ENCODE results near the gene MYOM3.

DNA sequence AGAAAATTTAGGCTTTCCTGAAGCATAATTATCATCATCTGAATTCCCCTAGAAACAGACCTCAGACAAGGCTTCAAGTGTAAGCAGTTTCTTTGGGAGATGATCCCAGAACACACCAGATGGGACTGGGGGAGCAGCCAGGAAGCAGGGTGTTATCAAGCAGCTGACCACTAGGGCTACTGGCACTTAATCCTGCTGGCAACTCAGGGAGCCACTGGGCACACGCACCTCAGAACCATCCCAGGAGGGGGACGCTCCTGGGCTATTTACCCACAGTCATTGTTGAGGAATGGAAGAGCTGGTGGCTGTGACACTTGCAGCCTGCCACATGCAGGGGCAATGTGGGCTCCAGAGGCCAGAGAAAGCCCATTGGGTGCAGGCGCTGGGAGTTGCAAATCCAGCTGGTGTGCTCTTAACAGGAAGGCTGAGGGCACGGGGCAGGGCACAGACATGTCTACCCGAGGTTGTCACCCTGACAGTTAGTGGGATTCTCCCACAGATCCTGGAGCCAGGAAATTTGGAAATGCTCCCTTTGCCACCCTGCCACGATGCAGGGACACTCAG lies 46.1 kb upstream of the MYOM3 start:
- no peak for TF ChIP-seq ZFX (IDR thresholded peaks at IDR 0.05; ENCODE audit: borderline replicate concordance)
- TF ChIP-seq, protein P1, sequence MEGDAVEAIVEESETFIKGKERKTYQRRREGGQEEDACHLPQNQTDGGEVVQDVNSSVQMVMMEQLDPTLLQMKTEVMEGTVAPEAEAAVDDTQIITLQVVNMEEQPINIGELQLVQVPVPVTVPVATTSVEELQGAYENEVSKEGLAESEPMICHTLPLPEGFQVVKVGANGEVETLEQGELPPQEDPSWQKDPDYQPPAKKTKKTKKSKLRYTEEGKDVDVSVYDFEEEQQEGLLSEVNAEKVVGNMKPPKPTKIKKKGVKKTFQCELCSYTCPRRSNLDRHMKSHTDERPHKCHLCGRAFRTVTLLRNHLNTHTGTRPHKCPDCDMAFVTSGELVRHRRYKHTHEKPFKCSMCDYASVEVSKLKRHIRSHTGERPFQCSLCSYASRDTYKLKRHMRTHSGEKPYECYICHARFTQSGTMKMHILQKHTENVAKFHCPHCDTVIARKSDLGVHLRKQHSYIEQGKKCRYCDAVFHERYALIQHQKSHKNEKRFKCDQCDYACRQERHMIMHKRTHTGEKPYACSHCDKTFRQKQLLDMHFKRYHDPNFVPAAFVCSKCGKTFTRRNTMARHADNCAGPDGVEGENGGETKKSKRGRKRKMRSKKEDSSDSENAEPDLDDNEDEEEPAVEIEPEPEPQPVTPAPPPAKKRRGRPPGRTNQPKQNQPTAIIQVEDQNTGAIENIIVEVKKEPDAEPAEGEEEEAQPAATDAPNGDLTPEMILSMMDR (IDR thresholded peaks at IDR 0.05), result no peak
